Measurements from ENCODE around the gene TASOR2.

TASOR2 gene

GRCh38 chr10:5684971-5685763 is 529 bp downstream of the TASOR2 start:
- DNase-seq (ENCODE audit: low read depth) = peak; percentile 82

- peak; percentile 49 for DNase-seq (ENCODE audit: low read depth)
These were observed 1.2 kb downstream of the TASOR2 start for GRCh38 chr10:5685764-5686240.

- DNase-seq (ENCODE audit: low read depth) = no peak
These were observed 3.9 kb downstream of the TASOR2 start for GRCh38 chr10:5688587-5688986.

- DNase-seq (ENCODE audit: low read depth) = no peak
These were observed 7.1 kb downstream of the TASOR2 start for GRCh38 chr10:5691786-5692185.

GRCh38 chr10:5692461-5693358 is 8.1 kb downstream of the TASOR2 start:
- DNase-seq (ENCODE audit: low read depth) = no peak

GRCh38 chr10:5694573-5694972 is 9.9 kb downstream of the TASOR2 start:
- no peak for DNase-seq (ENCODE audit: low read depth)

- no peak for DNase-seq (ENCODE audit: low read depth)
These were observed 12.7 kb downstream of the TASOR2 start for GRCh38 chr10:5697342-5697741.

GRCh38 chr10:5698062-5698461 is 13.4 kb downstream of the TASOR2 start:
- DNase-seq (ENCODE audit: low read depth) = no peak

- DNase-seq (ENCODE audit: low read depth) = no peak
These were observed 23.7 kb downstream of the TASOR2 start for GRCh38 chr10:5708356-5708755.

GRCh38 chr10:5709865-5710264 is 25.2 kb downstream of the TASOR2 start:
- no peak for DNase-seq (ENCODE audit: low read depth)

- DNase-seq (ENCODE audit: low read depth) = no peak
These were observed 26.2 kb downstream of the TASOR2 start for GRCh38 chr10:5710859-5711258.

- DNase-seq (ENCODE audit: low read depth) = no peak
These were observed 27.0 kb downstream of the TASOR2 start for GRCh38 chr10:5711642-5712041.

- DNase-seq (ENCODE audit: low read depth) = no peak
These were observed 34.9 kb downstream of the TASOR2 start for GRCh38 chr10:5719546-5719945.

- no peak for DNase-seq (ENCODE audit: low read depth)
These were observed 35.5 kb downstream of the TASOR2 start for GRCh38 chr10:5720182-5720581.

GRCh38 chr10:5723692-5724091 is 39.1 kb downstream of the TASOR2 start:
- DNase-seq (ENCODE audit: low read depth) = no peak

GRCh38 chr10:5730766-5731165 is 46.1 kb downstream of the TASOR2 start:
- no peak for DNase-seq (ENCODE audit: low read depth)

GRCh38 chr10:5731559-5731958 is 46.9 kb downstream of the TASOR2 start:
- no peak for DNase-seq (ENCODE audit: low read depth)

- DNase-seq (ENCODE audit: low read depth) = no peak
These were observed 47.5 kb downstream of the TASOR2 start for GRCh38 chr10:5732141-5732540.
